ENCODE measurements around the gene RREB1.
"Not testable (repeated sequence)": the region's sequence is repeated elsewhere in the genome, so short reads cannot be mapped to it uniquely, and the experiment has no call there.

The RREB1 gene

GRCh38 chr6:7263519-7263805 lies 155.7 kb downstream of the RREB1 start:
- DNase-seq (ENCODE audit: low read depth), result not testable (repeated sequence)

GRCh38 chr6:7264041-7264440 lies 156.3 kb downstream of the RREB1 start:
- no peak for DNase-seq (ENCODE audit: low read depth)

GRCh38 chr6:7264686-7265384 lies 157.1 kb downstream of the RREB1 start:
- DNase-seq (ENCODE audit: low read depth), result no peak

- DNase-seq (ENCODE audit: low read depth), result not testable (repeated sequence)
Observed at GRCh38 chr6:7265385-7265726, 157.6 kb downstream of the RREB1 start.

GRCh38 chr6:7267071-7267465 lies 159.3 kb downstream of the RREB1 start:
- no peak for DNase-seq (ENCODE audit: low read depth)

GRCh38 chr6:7267466-7268091 lies 159.8 kb downstream of the RREB1 start:
- DNase-seq (ENCODE audit: low read depth), result no peak

- no peak for DNase-seq (ENCODE audit: low read depth)
Observed at GRCh38 chr6:7268362-7268761, 160.6 kb downstream of the RREB1 start.

GRCh38 chr6:7268816-7269555 lies 161.2 kb downstream of the RREB1 start:
- DNase-seq (ENCODE audit: low read depth), result no peak

GRCh38 chr6:7269816-7270215 lies 162.1 kb downstream of the RREB1 start:
- DNase-seq (ENCODE audit: low read depth), result no peak

- no peak for DNase-seq (ENCODE audit: low read depth)
Observed at GRCh38 chr6:7270320-7271204, 162.8 kb downstream of the RREB1 start.

- no peak for DNase-seq (ENCODE audit: low read depth)
Observed at GRCh38 chr6:7271205-7271534, 163.4 kb downstream of the RREB1 start.

- DNase-seq (ENCODE audit: low read depth), result no peak
Observed at GRCh38 chr6:7273709-7274108, 165.9 kb downstream of the RREB1 start.

- DNase-seq (ENCODE audit: low read depth), result not testable (repeated sequence)
Observed at GRCh38 chr6:7274525-7274924, 166.8 kb downstream of the RREB1 start.

GRCh38 chr6:7276199-7276524 lies 168.4 kb downstream of the RREB1 start:
- no peak for DNase-seq (ENCODE audit: low read depth)

- DNase-seq (ENCODE audit: low read depth), result no peak
Observed at GRCh38 chr6:7282097-7282906, 174.5 kb downstream of the RREB1 start.

- DNase-seq (ENCODE audit: low read depth), result no peak
Observed at GRCh38 chr6:7283676-7284075, 175.9 kb downstream of the RREB1 start.

- DNase-seq (ENCODE audit: low read depth), result no peak
Observed at GRCh38 chr6:7285416-7285815, 177.7 kb downstream of the RREB1 start.

- no peak for DNase-seq (ENCODE audit: low read depth)
Observed at GRCh38 chr6:7290079-7290478, 182.3 kb downstream of the RREB1 start.

GRCh38 chr6:7292596-7293255 lies 185.0 kb downstream of the RREB1 start:
- DNase-seq (ENCODE audit: low read depth), result no peak

GRCh38 chr6:7295916-7296315 lies 188.2 kb downstream of the RREB1 start:
- DNase-seq (ENCODE audit: low read depth), result no peak

GRCh38 chr6:7296602-7297001 lies 188.8 kb downstream of the RREB1 start:
- no peak for DNase-seq (ENCODE audit: low read depth)

Data from activated T-cell treated with anti-CD3 and anti-CD28 coated beads for 1 hour (primary cell).